Cerebellar nuclear complex (tissue), 1 donor: Measurements from ENCODE around the gene BLZF1.
"Not testable (repeated sequence)": the region's sequence is repeated elsewhere in the genome, so short reads cannot be mapped to it uniquely, and the experiment has no call there.

ENCODE experiments used
- DNase-seq, 2 experiments: peaks; one replicate each; lab custom pipeline; 2025; lab: John Stamatoyannopoulos, UW

BLZF1 gene

DNA sequence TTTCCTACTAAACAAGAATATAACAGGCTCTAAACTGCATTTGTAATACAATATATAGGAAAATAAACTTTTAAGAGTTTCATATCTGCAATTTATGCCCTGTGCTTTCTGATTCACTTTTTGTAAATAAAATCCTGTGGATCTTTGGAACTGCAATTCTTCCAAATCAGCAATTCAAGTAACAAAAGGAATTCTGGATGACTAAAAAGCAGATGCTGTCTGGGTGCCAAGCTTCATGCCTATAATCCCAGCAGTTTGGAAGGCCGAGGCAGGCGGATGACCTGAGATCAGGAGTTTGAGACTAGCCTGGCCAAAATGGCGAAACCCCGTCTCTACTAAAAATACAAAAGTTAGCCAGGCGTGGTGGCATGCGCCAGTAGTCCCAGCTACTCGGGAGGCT lies 6.7 kb upstream of the BLZF1 start:
- no peak for DNase-seq

GRCh38 chr1:169363046-169363730 lies 4.8 kb upstream of the BLZF1 start:
- no peak for DNase-seq

GRCh38 chr1:169364948-169365347 lies 3.0 kb upstream of the BLZF1 start:
- no peak for DNase-seq

GRCh38 chr1:169367096-169367685 lies 804 bp upstream of the BLZF1 start:
- no peak for DNase-seq

GRCh38 chr1:169368406-169368769 lies 393 bp downstream of the BLZF1 start:
- no peak for DNase-seq

- no peak for DNase-seq
Observed at GRCh38 chr1:169371404-169371803, 3.4 kb downstream of the BLZF1 start.

GRCh38 chr1:169381162-169381561 lies 13.2 kb downstream of the BLZF1 start:
- DNase-seq: no peak

GRCh38 chr1:169383449-169383848 lies 15.5 kb downstream of the BLZF1 start:
- no peak for DNase-seq

DNA sequence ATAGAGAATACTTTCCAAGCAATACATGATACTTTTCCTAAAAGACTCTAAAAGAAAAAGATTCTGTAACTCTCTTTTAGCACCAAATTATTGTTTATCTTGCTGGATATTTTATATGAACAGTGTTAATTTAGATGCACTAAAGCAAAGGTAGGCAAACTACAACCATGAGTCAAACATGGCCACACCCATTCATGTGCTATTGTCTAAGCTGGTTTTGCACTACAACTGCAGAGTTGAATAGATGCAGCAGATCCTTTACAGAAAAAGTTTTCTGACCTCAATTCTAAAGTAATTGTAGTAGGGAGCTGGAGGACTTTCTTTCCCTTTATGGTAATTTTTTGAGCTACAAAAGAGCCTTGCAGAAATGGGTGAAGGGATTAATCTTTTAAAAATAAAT lies 19.4 kb downstream of the BLZF1 start:
- DNase-seq: no peak

GRCh38 chr1:169390303-169390702 lies 22.3 kb downstream of the BLZF1 start:
- DNase-seq: no peak

- no peak for DNase-seq
Observed at GRCh38 chr1:169392406-169392805, 24.4 kb downstream of the BLZF1 start.

- DNase-seq: no peak
Observed at GRCh38 chr1:169395955-169396354, 28.0 kb downstream of the BLZF1 start.

GRCh38 chr1:169402578-169402977 lies 34.6 kb downstream of the BLZF1 start:
- DNase-seq: not testable (repeated sequence)

DNA sequence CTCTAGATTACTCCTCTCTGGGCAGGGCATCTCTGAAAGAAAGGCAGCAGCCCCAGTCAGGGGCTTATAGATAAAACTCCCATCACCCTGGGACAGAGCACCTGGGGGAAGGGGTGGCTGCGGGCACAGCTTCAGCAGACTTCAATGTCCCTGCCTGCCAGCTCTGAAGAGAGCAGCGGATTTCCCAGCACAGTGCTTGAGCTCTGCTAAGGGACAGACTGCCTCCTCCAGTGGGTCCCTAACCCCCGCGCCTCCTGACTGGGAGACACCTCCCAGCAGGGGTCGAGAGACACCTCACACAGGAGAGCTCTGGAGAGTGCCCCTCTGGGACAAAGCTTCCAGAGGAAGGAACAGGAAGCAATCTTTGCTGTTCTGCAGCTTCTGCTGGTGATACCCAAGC lies 40.3 kb downstream of the BLZF1 start:
- not testable (repeated sequence) for DNase-seq

DNA sequence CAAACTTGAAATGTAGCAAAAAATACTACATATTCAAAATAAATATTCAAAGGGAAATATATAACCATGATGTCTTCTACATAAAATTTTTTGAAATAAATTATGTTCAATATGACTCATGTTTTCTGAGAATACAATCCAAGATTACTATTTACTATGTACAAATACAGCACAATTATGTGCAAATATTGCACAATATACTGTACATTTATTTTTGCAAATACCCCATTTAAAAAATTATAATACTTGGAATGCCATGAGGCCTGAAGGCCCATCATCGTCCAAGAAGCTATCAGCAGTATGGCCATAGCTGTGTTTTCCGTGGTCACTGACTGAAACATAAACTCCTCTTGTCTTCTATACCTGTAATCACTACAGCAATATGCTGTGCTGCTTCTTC lies 47.0 kb downstream of the BLZF1 start:
- DNase-seq: no peak

GRCh38 chr1:169421309-169421708 lies 53.3 kb downstream of the BLZF1 start:
- no peak for DNase-seq

GRCh38 chr1:169426174-169426705 lies 58.2 kb downstream of the BLZF1 start:
- no peak for DNase-seq

DNA sequence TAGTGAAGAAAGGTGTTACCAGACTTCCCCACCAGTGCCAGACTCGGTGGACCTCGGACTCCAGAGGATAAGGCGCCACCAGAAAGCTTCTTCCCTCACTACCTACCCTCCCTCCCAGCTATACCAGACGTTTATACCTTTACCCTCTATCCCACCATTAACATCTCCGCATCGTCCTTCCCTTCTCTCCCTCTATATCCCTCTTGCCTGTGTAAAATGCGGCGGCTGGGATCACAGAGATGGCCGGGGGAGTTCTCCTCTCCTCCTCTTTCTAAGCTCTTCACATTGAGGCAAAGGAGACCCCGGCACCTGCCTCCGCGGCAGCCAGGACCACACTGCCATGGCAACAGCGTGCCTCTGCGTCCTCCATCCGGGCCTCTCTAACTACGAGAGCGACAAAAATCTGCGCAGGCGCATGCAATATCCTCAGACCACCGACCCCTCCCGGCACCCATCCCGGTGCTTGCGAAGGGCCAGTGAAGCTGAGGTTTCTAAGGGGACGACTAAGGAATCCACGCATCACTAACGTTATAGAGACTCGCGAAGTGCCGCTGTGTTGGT lies 59.2 kb downstream of the BLZF1 start, which contains the start of gene CCDC181:
CCDC181 (minus strand) TSS at position 394 of the 561 bp plus-strand sequence. CDS start 2,547 bp downstream, outside the sequence.
- peak in 1 of 2 experiments; percentile 55 for DNase-seq
